Neural cell (in vitro differentiated cells): Measurements from ENCODE around the gene LRRC34. TPM values are rescaled to one million over a fixed set of nuclear protein-coding genes. Genes with fewer than 3 reads are reported as not detected.

Experiments
- H2AFZ ChIP-seq: fragments of 200-600, 300-800 bp; sonication (generic), shearing (Covaris generic); 2 replicates; pipeline ENCODE4 v1.6.0; 2014; ENCODE audit warnings: low read depth, mild to moderate bottlenecking, antibody characterized with exemption, low read length, moderate library complexity
- H3F3A ChIP-seq: fragments of 200-600 bp; shearing (Covaris generic); 2 replicates; pipeline ENCODE4 v1.6.1; 2016; ENCODE audit warnings: mild to moderate bottlenecking, moderate library complexity, mixed read lengths, antibody characterized with exemption, low read length; ENCODE audit not compliant: insufficient read depth, poor library complexity, severe bottlenecking
- H3K27ac ChIP-seq: fragments of 200-600, 300-800 bp; sonication (generic), shearing (Covaris generic); 2 replicates; pipeline ENCODE4 v1.5.1; 2014; ENCODE audit warnings: mild to moderate bottlenecking, low read length, moderate library complexity
- H3K27me3 ChIP-seq: fragments of 300-800, 200-600 bp; sonication (generic), shearing (Covaris generic); 2 replicates; pipeline ENCODE4 v1.6.0; 2014; ENCODE audit warnings: mild to moderate bottlenecking, low read depth, low read length, moderate library complexity; ENCODE audit not compliant: insufficient read depth
- H3K36me3 ChIP-seq: fragments of 300-800, 200-600 bp; sonication (generic), shearing (Covaris generic); 2 replicates; pipeline ENCODE4 v1.5.1; 2014; ENCODE audit warnings: mild to moderate bottlenecking, antibody characterized with exemption, low read length, moderate library complexity; ENCODE audit not compliant: insufficient read depth
- H3K4me2 ChIP-seq: fragments of 300-800, 200-600 bp; sonication (generic), shearing (Covaris generic); 2 replicates; pipeline ENCODE4 v1.6.0; 2014; ENCODE audit warnings: mild to moderate bottlenecking, low read length
- H3K4me3 ChIP-seq: fragments of 300-800, 200-600 bp; sonication (generic), shearing (Covaris generic); 2 replicates; pipeline ENCODE4 v1.5.1; 2014; ENCODE audit warnings: mild to moderate bottlenecking, low read length, moderate library complexity
- H3K79me2 ChIP-seq: fragments of 200-600 bp; shearing (Covaris generic); replicated peaks from 2 replicates; pipeline ENCODE4 v1.6.0; 2014; ENCODE audit warnings: mild to moderate bottlenecking, low read length, moderate library complexity; ENCODE audit not compliant: insufficient read depth
- H3K9ac ChIP-seq: fragments of 300-800, 200-600 bp; sonication (generic), shearing (Covaris generic); 2 replicates; pipeline ENCODE4 v1.6.1; 2016; ENCODE audit warnings: mild to moderate bottlenecking, low read length, mixed read lengths
- H3K9me2 ChIP-seq: fragments of 200-600 bp; shearing (Covaris generic); 2 replicates; pipeline ENCODE4 v1.6.1; 2016; ENCODE audit warnings: mild to moderate bottlenecking, low read length, mixed read lengths; ENCODE audit not compliant: insufficient read depth
- H3K9me3 ChIP-seq: fragments of 200-600, 300-800 bp; sonication (generic), shearing (Covaris generic); 2 replicates; pipeline ENCODE4 v1.6.1; 2016; ENCODE audit warnings: mild to moderate bottlenecking, mixed run types, low read length, moderate library complexity, mixed read lengths
- H4K20me1 ChIP-seq: fragments of 200-600 bp; shearing (Covaris generic); 2 replicates; pipeline ENCODE4 v1.6.1; 2016; ENCODE audit warnings: mild to moderate bottlenecking, mixed run types; ENCODE audit not compliant: insufficient read depth
- CTCF ChIP-seq: fragments of 450-650 bp; IDR thresholded peaks from 2 replicates; pipeline ENCODE4 v1.5.1; 2014; ENCODE audit warnings: antibody characterized with exemption, mild to moderate bottlenecking, moderate library complexity; ENCODE audit not compliant: poor library complexity, severe bottlenecking
- EP300 ChIP-seq: fragments of 450-650 bp; conservative IDR thresholded peaks from 2 replicates; pipeline ENCODE4 v1.6.1; 2014; ENCODE audit warnings: antibody characterized with exemption, mild to moderate bottlenecking, moderate library complexity; ENCODE audit not compliant: poor library complexity, severe bottlenecking
- EZH2 ChIP-seq: fragments of 200-600, 300-800 bp; shearing (Covaris generic), sonication (generic); IDR thresholded peaks from 2 replicates; pipeline ENCODE4 v1.6.1; 2014; ENCODE audit warnings: antibody characterized with exemption, low read length, borderline replicate concordance, mild to moderate bottlenecking; ENCODE audit not compliant: insufficient read depth, poor library complexity, severe bottlenecking
- MXI1 ChIP-seq: fragments of 450-650 bp; conservative IDR thresholded peaks from 2 replicates; pipeline ENCODE4 v1.6.1; 2014; ENCODE audit warnings: antibody characterized with exemption, mild to moderate bottlenecking; ENCODE audit not compliant: poor library complexity, severe bottlenecking
- POLR2AphosphoS5 ChIP-seq: IDR thresholded peaks from 2 replicates; pipeline ENCODE4 v1.6.1; 2012
- RAD21 ChIP-seq: fragments of 450-650 bp; conservative IDR thresholded peaks from 2 replicates; pipeline ENCODE4 v1.6.1; 2014; ENCODE audit warnings: antibody characterized with exemption, mild to moderate bottlenecking, moderate library complexity
- REST ChIP-seq: IDR thresholded peaks from 2 replicates; pipeline ENCODE4 v1.6.1; 2012; ENCODE audit warnings: borderline replicate concordance
- SMC3 ChIP-seq: fragments of 450-650 bp; conservative IDR thresholded peaks from 2 replicates; pipeline ENCODE4 v1.6.1; 2014; ENCODE audit warnings: antibody characterized with exemption, mild to moderate bottlenecking, moderate library complexity; ENCODE audit not compliant: poor library complexity
- TAF1 ChIP-seq: IDR thresholded peaks from 2 replicates; pipeline ENCODE4 v1.6.1; 2012; ENCODE audit warnings: low read depth
- polyA plus RNA-seq: library from polyadenylated mRNA; depleted of rRNA; stranded (reverse); fragments of >200 nt; gene quantifications from 2 replicates; pipeline ENCODE4 v1.2.3, GENCODE V29; 2014

The LRRC34 gene
- polyA plus RNA-seq, 1 donor from 2014 or later, result 1.1 TPM

- H3K4me2 ChIP-seq, result no peak overlapping the region
- H3K27me3 ChIP-seq, result no peaks in the 10 kb centered on the region
- TF ChIP-seq REST (no peak), EZH2 (no peak), POLR2AphosphoS5 (no peak), MXI1 (no peak), SMC3 (peak; percentile 76), RAD21 (peak; percentile 79), CTCF (peak; percentile 70), TAF1 (no peak), EP300 (no peak)
- H3K79me2 ChIP-seq, result no peaks in the 10 kb centered on the region
- no peak overlapping the region for H3K9ac ChIP-seq
- no peaks in the 10 kb centered on the region for H3K9me3 ChIP-seq
- H4K20me1 ChIP-seq, result no peaks in the 10 kb centered on the region
- no peak overlapping the region for H3K4me3 ChIP-seq
- no peaks in the 10 kb centered on the region for H3K36me3 ChIP-seq
- H3K27ac ChIP-seq, result no peak overlapping the region
- no peaks in the 10 kb centered on the region for H3K9me2 ChIP-seq
- H2AFZ ChIP-seq, result no peak overlapping the region
- no peaks in the 10 kb centered on the region for H3F3A ChIP-seq
Measured at GRCh38 chr3:169744366-169745054, 68.2 kb downstream of the LRRC34 start.

Other genes with a start within 250 kb of the LRRC34 start
- gene MECOM, start 149.2 kb downstream of the LRRC34 start, polyA plus RNA-seq, result 0.10 TPM in 2 replicates
- gene TERC, start 47.8 kb downstream of the LRRC34 start, polyA plus RNA-seq, result not detected in 2 replicates
- not detected in 2 replicates for gene ACTRT3, start 43.3 kb downstream of the LRRC34 start, polyA plus RNA-seq
- gene MYNN, start 39.5 kb downstream of the LRRC34 start, polyA plus RNA-seq, result 27.0 and 28.1 TPM in 2 replicates
- not detected in 2 replicates for gene LRRIQ4, start within 50 bp of the LRRC34 start, polyA plus RNA-seq
- gene LRRC31, start 57.0 kb upstream of the LRRC34 start, polyA plus RNA-seq, result not detected in 2 replicates
- gene SAMD7, start 98.7 kb upstream of the LRRC34 start, polyA plus RNA-seq, result not detected in 2 replicates
- 41.1 and 41.9 TPM in 2 replicates for gene SEC62, start 153.9 kb upstream of the LRRC34 start, polyA plus RNA-seq
- 2.9 and 4.0 TPM in 2 replicates for gene GPR160, start 225.1 kb upstream of the LRRC34 start, polyA plus RNA-seq